Measurements from ENCODE around the gene TMEM107.
A peak's percentile ranks its signal among the peaks of the same experiment; 100 is the strongest.

TMEM107 gene

GRCh38 chr17:8186446-8186786 lies 10.2 kb upstream of the TMEM107 start:
- H3K27ac Mint-ChIP-seq: no peak overlapping the region
- TF ChIP-seq CTCF (IDR thresholded peaks at IDR 0.05; ENCODE audit: unreplicated experiment in 3 of 3): peak in 1 of 3 experiments; percentile 28
- no peaks in the 10 kb centered on the region for H3K9me3 Mint-ChIP-seq
- H3K36me3 Mint-ChIP-seq (ENCODE audit: low read depth): no peaks in the 10 kb centered on the region
- H3K4me1 Mint-ChIP-seq: peaks cover 11% of the 10 kb centered on the region
- H3K4me3 Mint-ChIP-seq: no peak overlapping the region
- peaks cover 9% of the 10 kb centered on the region for H3K27me3 Mint-ChIP-seq (ENCODE audit: low read depth)

GRCh38 chr17:8185582-8186445 lies 9.6 kb upstream of the TMEM107 start:
- no peak overlapping the region for H3K4me3 Mint-ChIP-seq
- no peaks in the 10 kb centered on the region for H3K36me3 Mint-ChIP-seq (ENCODE audit: low read depth)
- H3K4me1 Mint-ChIP-seq: peaks cover 10% of the 10 kb centered on the region
- no peak for TF ChIP-seq CTCF (IDR thresholded peaks at IDR 0.05; ENCODE audit: unreplicated experiment in 3 of 3)
- no peak overlapping the region for H3K27ac Mint-ChIP-seq
- peaks cover 9% of the 10 kb centered on the region for H3K27me3 Mint-ChIP-seq (ENCODE audit: low read depth)
- no peaks in the 10 kb centered on the region for H3K9me3 Mint-ChIP-seq

- Mint-ChIP-seq H3K27ac (peak overlapping the region; percentile 89 to 97 (median 96)), H3K9me3 (no peaks in the 10 kb centered on the region), H3K4me3 (peak overlapping the region; percentile 86 to 95 (median 93)), H3K4me1 (peaks cover 38% of the 10 kb centered on the region), H3K27me3 (ENCODE audit: low read depth) (peaks cover 4% of the 10 kb centered on the region), H3K36me3 (ENCODE audit: low read depth) (no peaks in the 10 kb centered on the region)
- no peak for TF ChIP-seq CTCF (IDR thresholded peaks at IDR 0.05; ENCODE audit: unreplicated experiment in 3 of 3)
Measured at GRCh38 chr17:8176998-8177731, 985 bp upstream of the TMEM107 start.

- peaks cover 38% of the 10 kb centered on the region for H3K4me1 Mint-ChIP-seq
- H3K9me3 Mint-ChIP-seq: no peaks in the 10 kb centered on the region
- no peak for TF ChIP-seq CTCF (IDR thresholded peaks at IDR 0.05; ENCODE audit: unreplicated experiment in 3 of 3)
- no peaks in the 10 kb centered on the region for H3K36me3 Mint-ChIP-seq (ENCODE audit: low read depth)
- H3K4me3 Mint-ChIP-seq: peak overlapping the region; percentile 86 to 95 (median 93)
- H3K27ac Mint-ChIP-seq: peak overlapping the region; percentile 89 to 97 (median 96)
- H3K27me3 Mint-ChIP-seq (ENCODE audit: low read depth): no peaks in the 10 kb centered on the region
Measured at GRCh38 chr17:8175795-8176196, 384 bp downstream of the TMEM107 start.

- Mint-ChIP-seq H3K27me3 (ENCODE audit: low read depth) (no peaks in the 10 kb centered on the region), H3K27ac (peak overlapping the region; percentile 100), H3K9me3 (no peaks in the 10 kb centered on the region), H3K36me3 (ENCODE audit: low read depth) (no peaks in the 10 kb centered on the region), H3K4me3 (peak overlapping the region; percentile 85 to 86 (median 86)), H3K4me1 (peaks cover 38% of the 10 kb centered on the region)
- TF ChIP-seq CTCF (IDR thresholded peaks at IDR 0.05; ENCODE audit: unreplicated experiment in 3 of 3): no peak
Measured at GRCh38 chr17:8173871-8174322, 2.3 kb downstream of the TMEM107 start.
